Stomach (tissue), 9 donors: ENCODE results near the gene TMEM59L. TPM values are rescaled to one million over a fixed set of nuclear protein-coding genes. Genes with fewer than 3 reads are reported as not detected.
"Not testable (repeated sequence)": the region's sequence is repeated elsewhere in the genome, so short reads cannot be mapped to it uniquely, and the experiment has no call there.

Source experiments
- DNase-seq, 2 donors: peaks; one replicate each; pipeline versions ENCODE4 v3.0.0 to v3.0.0-alpha.2; 2013 to 2019
- H3K27ac ChIP-seq, 5 donors: fragments of 200-600 bp in 4 of 5; sonication (generic) in 4 of 5; one replicate each; pipeline ENCODE4 v1.5.1; 2013 to 2019; ENCODE audit warnings: mild to moderate bottlenecking in 1 of 5, moderate library complexity in 1 of 5
- H3K27me3 ChIP-seq, 3 donors: fragments of 200-600 bp; sonication (generic); one replicate each; pipeline ENCODE4 v1.5.1; 2017 to 2019; ENCODE audit warnings: mixed run types in 1 of 3
- H3K36me3 ChIP-seq, 4 donors: fragments of 200-600 bp; sonication (generic); 1 replicate in 3 of 4; 2 replicates in 1 of 4; pipeline ENCODE4 v1.5.1; 2016 to 2019
- H3K4me1 ChIP-seq, 4 donors: fragments of 200-600 bp; sonication (generic); one replicate each; pipeline ENCODE4 v1.5.1; 2016 to 2019
- H3K4me3 ChIP-seq, 4 donors: fragments of 200-600 bp; sonication (generic) in 3 of 4; one replicate each; pipeline ENCODE4 v1.5.1; 2016 to 2019; ENCODE audit warnings: mild to moderate bottlenecking in 1 of 4
- H3K9me3 ChIP-seq, 4 donors: fragments of 200-600 bp; sonication (generic); one replicate each; pipeline ENCODE4 v1.5.1; 2016 to 2019
- EP300 ChIP-seq: sonication (generic); formaldehyde crosslinking; IDR thresholded peaks from one replicate; pipeline ENCODE4 v1.6.1; 2017; ENCODE audit warnings: antibody characterized with exemption
- POLR2A ChIP-seq, 4 donors: fragments of 450-650 bp; IDR thresholded peaks; one replicate each; pipeline ENCODE4 v1.6.1; 2016; ENCODE audit warnings: antibody characterized with exemption in 4 of 4, control low read depth in 2 of 4, mild to moderate bottlenecking in 1 of 4, moderate library complexity in 1 of 4
- POLR2AphosphoS5 ChIP-seq, 3 donors: sonication (generic); formaldehyde crosslinking; IDR thresholded peaks; one replicate each; pipeline ENCODE4 v1.6.1; 2016; ENCODE audit warnings: antibody characterized with exemption in 3 of 3
- WGBS, 5 donors: extraction: QIAGEN DNeasy Blood & Tissue Kit in 3 of 5; methylation state at CpG; one replicate each; pipeline versions ENCODE4 v1.1.5 to v1.1.7; 2013 to 2018; 5-methylcytosine and 5-hydroxymethylcytosine counted together
- intact Hi-C: fragments of 100-400 bp; cut with DNase I; formaldehyde crosslinking; loops from one replicate; pipeline ENCODE4 v1.15.1; 2023; ENCODE audit warnings: low total_unique reads
- polyA plus RNA-seq, 3 donors: library from polyadenylated mRNA; stranded (reverse); fragments of 200-250 nt; gene quantifications; one replicate each; pipeline ENCODE4 v1.2.3, GENCODE V29; 2013
- total RNA-seq, 5 donors: library from RNA; depleted of rRNA; stranded (reverse); fragments of >200 nt; gene quantifications; one replicate each; pipeline versions ENCODE4 v1.1.0 to v1.2.3, GENCODE V29; 2014 to 2016
- TF ChIP-seq, protein P1 (sequence below), 7 experiments: fragments of 450-650 bp in 4 of 7; fragments of 200-600 bp in 3 of 7; sonication (generic) in 3 of 7; IDR thresholded peaks; one replicate each; pipeline ENCODE4 v1.5.1; 2016 to 2019; ENCODE audit warnings: antibody characterized with exemption in 7 of 7, control low read depth in 2 of 7, mild to moderate bottlenecking in 1 of 7
- donor health status: healthy with polysubstance abuse.
- donor health status: Bipolar disorder and iron deficiency.
- donor health status: healthy.

The TMEM59L gene
- total and polyA plus RNA-seq, 8 donors, result 0.25 to 4.7 (median 2.8) TPM; not detected in 4

- H3K4me3 ChIP-seq, result no peak overlapping the region
- no peak for DNase-seq
- H3K27me3 ChIP-seq, result peaks cover 8 to 97% (median 67%) of the 10 kb centered on the region in 3 donors
- peaks cover 13 to 26% (median 24%) of the 10 kb centered on the region in 4 donors for H3K4me1 ChIP-seq
- no peaks in the 10 kb centered on the region for H3K9me3 ChIP-seq
- TF ChIP-seq EP300 (no peak), POLR2A (IDR thresholded peaks at IDR 0.05) (no peak), POLR2AphosphoS5 (IDR thresholded peaks at IDR 0.05) (no peak)
- TF ChIP-seq, protein P1, sequence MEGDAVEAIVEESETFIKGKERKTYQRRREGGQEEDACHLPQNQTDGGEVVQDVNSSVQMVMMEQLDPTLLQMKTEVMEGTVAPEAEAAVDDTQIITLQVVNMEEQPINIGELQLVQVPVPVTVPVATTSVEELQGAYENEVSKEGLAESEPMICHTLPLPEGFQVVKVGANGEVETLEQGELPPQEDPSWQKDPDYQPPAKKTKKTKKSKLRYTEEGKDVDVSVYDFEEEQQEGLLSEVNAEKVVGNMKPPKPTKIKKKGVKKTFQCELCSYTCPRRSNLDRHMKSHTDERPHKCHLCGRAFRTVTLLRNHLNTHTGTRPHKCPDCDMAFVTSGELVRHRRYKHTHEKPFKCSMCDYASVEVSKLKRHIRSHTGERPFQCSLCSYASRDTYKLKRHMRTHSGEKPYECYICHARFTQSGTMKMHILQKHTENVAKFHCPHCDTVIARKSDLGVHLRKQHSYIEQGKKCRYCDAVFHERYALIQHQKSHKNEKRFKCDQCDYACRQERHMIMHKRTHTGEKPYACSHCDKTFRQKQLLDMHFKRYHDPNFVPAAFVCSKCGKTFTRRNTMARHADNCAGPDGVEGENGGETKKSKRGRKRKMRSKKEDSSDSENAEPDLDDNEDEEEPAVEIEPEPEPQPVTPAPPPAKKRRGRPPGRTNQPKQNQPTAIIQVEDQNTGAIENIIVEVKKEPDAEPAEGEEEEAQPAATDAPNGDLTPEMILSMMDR (IDR thresholded peaks at IDR 0.05), result no peak
- H3K36me3 ChIP-seq, result no peaks in the 10 kb centered on the region
- H3K27ac ChIP-seq, result no peak overlapping the region
- WGBS, 5 donors, result 76 to 85% (median 80%) methylated on average over 19 to 20 of the region's 20 CpGs
- intact Hi-C loops, result no loop called here
Observed at GRCh38 chr19:18599485-18599884, 13.2 kb upstream of the TMEM59L start.

DNA sequence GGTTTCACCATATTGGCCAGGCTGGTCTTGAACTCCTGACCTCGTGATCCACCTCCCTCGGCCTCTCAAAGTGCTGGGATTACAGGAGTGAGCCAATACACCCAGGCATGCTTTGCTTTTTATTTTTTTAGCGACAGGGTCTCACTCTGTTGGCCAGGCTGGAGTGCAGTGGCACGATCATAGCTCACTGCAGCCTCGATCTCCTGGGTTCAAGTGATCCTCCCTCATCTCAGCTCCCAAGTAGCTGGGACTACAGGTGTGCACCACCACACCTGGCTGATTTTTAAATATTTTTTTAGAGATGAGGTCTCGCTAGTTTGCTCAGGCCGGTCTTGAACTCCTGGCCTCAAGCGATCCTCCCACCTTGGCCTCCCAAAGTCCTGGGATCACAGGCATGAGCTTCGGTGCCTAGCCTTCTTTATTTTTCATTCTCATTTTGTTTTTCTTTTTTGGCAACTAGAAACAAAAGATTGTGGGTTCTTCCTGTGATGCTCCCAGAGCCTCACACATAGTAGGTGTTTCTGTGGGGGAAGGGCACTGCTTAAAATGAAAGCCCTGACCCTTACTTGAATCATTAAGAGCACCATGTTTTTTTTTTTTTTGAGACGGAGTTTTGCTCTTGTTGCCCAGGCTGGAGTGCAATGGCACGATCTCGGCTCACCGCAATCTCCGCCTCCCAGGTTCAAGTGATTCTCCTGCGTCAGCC, 11.8 kb upstream of the TMEM59L start:
- WGBS, 5 donors, result 85 to 93% (median 92%) methylated on average over 15 of the region's 15 CpGs
- DNase-seq, result not testable (repeated sequence)

GRCh38 chr19:18601875-18602274, 10.8 kb upstream of the TMEM59L start:
- Histone ChIP-seq H3K9me3 (no peaks in the 10 kb centered on the region), H3K36me3 (no peaks in the 10 kb centered on the region), H3K4me3 (no peak overlapping the region), H3K27me3 (peaks cover 26 to 96% (median 73%) of the 10 kb centered on the region in 3 donors), H3K4me1 (peaks cover 12 to 27% (median 25%) of the 10 kb centered on the region in 4 donors), H3K27ac (no peak overlapping the region)
- DNase-seq, result no peak
- TF ChIP-seq EP300 (no peak), POLR2AphosphoS5 (IDR thresholded peaks at IDR 0.05) (no peak), POLR2A (IDR thresholded peaks at IDR 0.05) (no peak)
- TF ChIP-seq, protein P1 (IDR thresholded peaks at IDR 0.05), result no peak
- intact Hi-C loops, result no loop called here
- 65 to 77% (median 75%) methylated on average over 4 of the region's 4 CpGs for WGBS, 5 donors

More for the DNA sequence above, 11.8 kb upstream of the TMEM59L start:
- intact Hi-C loops, H3K27ac ChIP-seq, H3K4me3 ChIP-seq, H3K36me3 ChIP-seq, H3K9me3 ChIP-seq: not testable (repeated sequence)
- Histone ChIP-seq H3K4me1 (peaks cover 6 to 23% (median 22%) of the 10 kb centered on the region in 4 donors), H3K27me3 (peaks cover 21 to 97% (median 75%) of the 10 kb centered on the region in 3 donors)

- peaks cover 38 to 96% (median 77%) of the 10 kb centered on the region in 3 donors for H3K27me3 ChIP-seq
- TF ChIP-seq POLR2AphosphoS5 (IDR thresholded peaks at IDR 0.05), result no peak
- TF ChIP-seq, protein P1 (IDR thresholded peaks at IDR 0.05), result no peak
- no peak for TF ChIP-seq POLR2A (IDR thresholded peaks at IDR 0.05)
- TF ChIP-seq EP300, result no peak
Observed at GRCh38 chr19:18603255-18603957, 9.3 kb upstream of the TMEM59L start.

More at GRCh38 chr19:18603255-18603957, 9.3 kb upstream of the TMEM59L start:
- peaks cover 23 to 37% (median 35%) of the 10 kb centered on the region in 4 donors for H3K4me1 ChIP-seq
- no peak overlapping the region for H3K4me3 ChIP-seq
- H3K9me3 ChIP-seq, result no peaks in the 10 kb centered on the region
- intact Hi-C loops, result no loop called here
- WGBS, 5 donors, result 6 to 32% (median 9%) methylated on average over 7 to 32 of the region's 32 CpGs
- H3K36me3 ChIP-seq, result no peaks in the 10 kb centered on the region
- no peak for DNase-seq
- no peak overlapping the region for H3K27ac ChIP-seq
